Measurements from ENCODE around the gene YIPF1. TPM values are rescaled to one million over a fixed set of nuclear protein-coding genes. Genes with fewer than 3 reads are reported as not detected.

The YIPF1 gene
- total RNA-seq, 1 donor from 2014 or later, result 27.1 TPM

- no peaks in the 10 kb centered on the region for H3K36me3 Mint-ChIP-seq (ENCODE audit: low read depth, unreplicated experiment)
- no peak for TF ChIP-seq EZH2 (IDR thresholded peaks at IDR 0.05; ENCODE audit: insufficient read depth, low read length)
- TF ChIP-seq, protein P1, sequence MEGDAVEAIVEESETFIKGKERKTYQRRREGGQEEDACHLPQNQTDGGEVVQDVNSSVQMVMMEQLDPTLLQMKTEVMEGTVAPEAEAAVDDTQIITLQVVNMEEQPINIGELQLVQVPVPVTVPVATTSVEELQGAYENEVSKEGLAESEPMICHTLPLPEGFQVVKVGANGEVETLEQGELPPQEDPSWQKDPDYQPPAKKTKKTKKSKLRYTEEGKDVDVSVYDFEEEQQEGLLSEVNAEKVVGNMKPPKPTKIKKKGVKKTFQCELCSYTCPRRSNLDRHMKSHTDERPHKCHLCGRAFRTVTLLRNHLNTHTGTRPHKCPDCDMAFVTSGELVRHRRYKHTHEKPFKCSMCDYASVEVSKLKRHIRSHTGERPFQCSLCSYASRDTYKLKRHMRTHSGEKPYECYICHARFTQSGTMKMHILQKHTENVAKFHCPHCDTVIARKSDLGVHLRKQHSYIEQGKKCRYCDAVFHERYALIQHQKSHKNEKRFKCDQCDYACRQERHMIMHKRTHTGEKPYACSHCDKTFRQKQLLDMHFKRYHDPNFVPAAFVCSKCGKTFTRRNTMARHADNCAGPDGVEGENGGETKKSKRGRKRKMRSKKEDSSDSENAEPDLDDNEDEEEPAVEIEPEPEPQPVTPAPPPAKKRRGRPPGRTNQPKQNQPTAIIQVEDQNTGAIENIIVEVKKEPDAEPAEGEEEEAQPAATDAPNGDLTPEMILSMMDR (IDR thresholded peaks at IDR 0.05; ENCODE audit: insufficient read depth, low read depth, low read length), result peak; percentile 11
- no peaks in the 10 kb centered on the region for H3K4me1 Mint-ChIP-seq (ENCODE audit: low read depth, unreplicated experiment)
- FAIRE-seq, result no peak
- peaks cover 3% of the 10 kb centered on the region for H3K79me2 ChIP-seq (ENCODE audit: insufficient read depth, low read length)
- H3K36me3 ChIP-seq (ENCODE audit: insufficient read depth, low read length), result peaks cover 9% of the 10 kb centered on the region
- H3K27ac Mint-ChIP-seq (ENCODE audit: unreplicated experiment), result no peak overlapping the region
- no peak overlapping the region for H2AFZ ChIP-seq (ENCODE audit: low read depth, low read length)
- no peak for DNase-seq (ENCODE audit: low read depth)
- no peak overlapping the region for H3K4me3 ChIP-seq (ENCODE audit: insufficient read depth, low read depth, low read length)
- no peak overlapping the region for H3K27ac ChIP-seq (ENCODE audit: low read depth, low read length)
- H3K4me3 Mint-ChIP-seq (ENCODE audit: unreplicated experiment), result no peak overlapping the region
- no peaks in the 10 kb centered on the region for H3K9me3 Mint-ChIP-seq (ENCODE audit: unreplicated experiment)
- peaks cover 4% of the 10 kb centered on the region for H4K20me1 ChIP-seq (ENCODE audit: insufficient read depth, low read length)
- H3K4me2 ChIP-seq (ENCODE audit: low read length), result no peak overlapping the region
- H3K27me3 Mint-ChIP-seq (ENCODE audit: low read depth, unreplicated experiment), result no peaks in the 10 kb centered on the region
- no peaks in the 10 kb centered on the region for H3K27me3 ChIP-seq (ENCODE audit: insufficient read depth, low read length)
- H3K9ac ChIP-seq (ENCODE audit: low read length), result no peak overlapping the region
- no peaks in the 10 kb centered on the region for H3K4me1 ChIP-seq (ENCODE audit: insufficient read depth, low read length)
- no peaks in the 10 kb centered on the region for H3K9me3 ChIP-seq (ENCODE audit: insufficient read depth, low read depth, low read length)
Measured at GRCh38 chr1:53826367-53826766, 63.2 kb downstream of the YIPF1 start.

DNA sequence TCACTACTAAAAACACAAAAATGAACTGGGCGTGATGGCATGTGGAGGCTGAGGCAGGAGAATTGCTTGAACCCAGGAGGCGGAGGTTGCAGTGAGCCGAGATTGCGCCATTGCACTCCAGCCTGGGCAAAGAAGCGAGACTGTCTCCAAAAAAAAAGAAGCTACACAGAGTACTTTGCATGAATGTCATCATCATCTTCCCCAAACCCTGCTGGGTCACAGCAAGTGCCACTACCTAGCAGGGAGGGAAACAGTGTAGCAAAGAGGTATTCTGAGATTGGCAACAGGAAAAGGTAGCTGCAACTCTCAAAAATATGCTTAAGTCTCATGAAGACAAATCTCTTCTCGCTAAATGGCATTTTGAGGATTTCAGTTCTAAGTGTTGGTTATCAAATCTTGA, 64.3 kb downstream of the YIPF1 start:
- no peaks in the 10 kb centered on the region for H3K4me1 ChIP-seq (ENCODE audit: insufficient read depth, low read length)
- H3K27me3 ChIP-seq (ENCODE audit: insufficient read depth, low read length), result no peaks in the 10 kb centered on the region
- Mint-ChIP-seq H3K27ac (ENCODE audit: unreplicated experiment) (no peak overlapping the region), H3K36me3 (ENCODE audit: low read depth, unreplicated experiment) (no peaks in the 10 kb centered on the region), H3K4me1 (ENCODE audit: low read depth, unreplicated experiment) (no peaks in the 10 kb centered on the region), H3K4me3 (ENCODE audit: unreplicated experiment) (no peak overlapping the region), H3K9me3 (ENCODE audit: unreplicated experiment) (no peaks in the 10 kb centered on the region), H3K27me3 (ENCODE audit: low read depth, unreplicated experiment) (no peaks in the 10 kb centered on the region)
- no peak overlapping the region for H2AFZ ChIP-seq (ENCODE audit: low read depth, low read length)
- H3K79me2 ChIP-seq (ENCODE audit: insufficient read depth, low read length), result peaks cover 3% of the 10 kb centered on the region
- no peak overlapping the region for H3K27ac ChIP-seq (ENCODE audit: low read depth, low read length)
- no peak for DNase-seq (ENCODE audit: low read depth)
- H3K36me3 ChIP-seq (ENCODE audit: insufficient read depth, low read length), result peaks cover 9% of the 10 kb centered on the region
- no peak overlapping the region for H3K9ac ChIP-seq (ENCODE audit: low read length)
- no peak overlapping the region for H3K4me3 ChIP-seq (ENCODE audit: insufficient read depth, low read depth, low read length)
- FAIRE-seq, result no peak
- no peak overlapping the region for H3K4me2 ChIP-seq (ENCODE audit: low read length)
- no peaks in the 10 kb centered on the region for H3K9me3 ChIP-seq (ENCODE audit: insufficient read depth, low read depth, low read length)
- peaks cover 4% of the 10 kb centered on the region for H4K20me1 ChIP-seq (ENCODE audit: insufficient read depth, low read length)
- TF ChIP-seq, protein P1 (IDR thresholded peaks at IDR 0.05; ENCODE audit: insufficient read depth, low read depth, low read length), result no peak
- no peak for TF ChIP-seq EZH2 (IDR thresholded peaks at IDR 0.05; ENCODE audit: insufficient read depth, low read length)

GRCh38 chr1:53822931-53823330, 66.7 kb downstream of the YIPF1 start:
- H3K36me3 ChIP-seq (ENCODE audit: insufficient read depth, low read length), result peaks cover 13% of the 10 kb centered on the region
- H3K4me3 ChIP-seq (ENCODE audit: insufficient read depth, low read depth, low read length), result no peak overlapping the region
- Mint-ChIP-seq H3K4me3 (ENCODE audit: unreplicated experiment) (no peak overlapping the region), H3K4me1 (ENCODE audit: low read depth, unreplicated experiment) (no peaks in the 10 kb centered on the region), H3K27ac (ENCODE audit: unreplicated experiment) (no peak overlapping the region), H3K9me3 (ENCODE audit: unreplicated experiment) (no peaks in the 10 kb centered on the region), H3K36me3 (ENCODE audit: low read depth, unreplicated experiment) (no peaks in the 10 kb centered on the region), H3K27me3 (ENCODE audit: low read depth, unreplicated experiment) (no peaks in the 10 kb centered on the region)
- no peak overlapping the region for H3K4me2 ChIP-seq (ENCODE audit: low read length)
- no peak overlapping the region for H3K27ac ChIP-seq (ENCODE audit: low read depth, low read length)
- H2AFZ ChIP-seq (ENCODE audit: low read depth, low read length), result no peak overlapping the region
- TF ChIP-seq EZH2 (IDR thresholded peaks at IDR 0.05; ENCODE audit: insufficient read depth, low read length), result no peak
- TF ChIP-seq, protein P1 (IDR thresholded peaks at IDR 0.05; ENCODE audit: insufficient read depth, low read depth, low read length), result no peak
- H3K4me1 ChIP-seq (ENCODE audit: insufficient read depth, low read length), result no peaks in the 10 kb centered on the region
- H3K27me3 ChIP-seq (ENCODE audit: insufficient read depth, low read length), result no peaks in the 10 kb centered on the region
- peaks cover 6% of the 10 kb centered on the region for H3K79me2 ChIP-seq (ENCODE audit: insufficient read depth, low read length)
- no peak for DNase-seq (ENCODE audit: low read depth)
- H3K9ac ChIP-seq (ENCODE audit: low read length), result no peak overlapping the region
- no peaks in the 10 kb centered on the region for H3K9me3 ChIP-seq (ENCODE audit: insufficient read depth, low read depth, low read length)
- no peak for FAIRE-seq
- H4K20me1 ChIP-seq (ENCODE audit: insufficient read depth, low read length), result peaks cover 4% of the 10 kb centered on the region
